ENCODE results near the gene ADIG. TPM values are rescaled to one million over a fixed set of nuclear protein-coding genes. Genes with fewer than 3 reads are reported as not detected.

The ADIG gene
- total and polyA plus RNA-seq, 2 of the 8 experiments (the other 6 are each of a cell fraction or from before 2014, with no cell fraction given), result not detected

DNA sequence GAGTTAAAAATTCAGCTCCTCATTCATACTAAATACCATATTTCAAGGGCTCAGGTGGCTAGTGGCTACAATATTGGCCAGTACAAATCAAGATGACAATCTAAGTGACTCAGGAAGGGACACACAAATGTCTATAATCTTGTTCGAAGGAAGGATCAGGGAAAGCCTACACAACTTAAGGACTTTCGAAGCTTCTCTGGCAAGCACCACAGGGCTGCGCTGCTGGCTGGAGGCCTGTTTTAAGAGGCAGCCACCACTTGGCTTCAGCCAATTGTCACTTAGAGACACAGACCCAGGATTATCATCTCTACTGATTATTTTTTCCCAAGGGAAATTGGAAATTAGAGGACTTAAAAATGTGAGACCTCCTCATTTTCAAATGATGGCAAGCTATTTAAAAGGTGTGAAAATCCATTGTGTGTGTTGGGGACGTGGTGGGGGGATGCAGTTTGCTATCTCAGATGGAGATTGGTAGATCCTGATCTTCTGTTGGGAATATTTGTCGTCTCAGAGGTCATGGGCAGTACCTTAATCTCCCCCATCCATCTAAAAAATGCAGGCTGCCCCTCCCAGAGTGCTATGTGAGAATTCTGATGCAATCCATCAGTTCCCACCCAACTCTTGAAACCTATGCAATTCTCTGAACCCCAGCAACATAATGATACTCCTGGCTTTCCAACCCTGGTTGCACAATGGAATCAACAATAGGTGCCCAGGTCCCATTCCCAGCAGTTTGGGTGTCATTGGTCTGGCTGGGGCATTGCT lies 31.9 kb downstream of the ADIG start:
- Histone ChIP-seq H2BK12ac (ENCODE audit: low read depth, low read length) (no peak overlapping the region), H3K79me2 (ENCODE audit: control insufficient read depth in 1 of 2, insufficient read depth in 2 of 2, low read length in 2 of 2) (no peaks in the 10 kb centered on the region), H3K18ac (ENCODE audit: extremely low read depth, low read length) (no peak overlapping the region), H2BK15ac (ENCODE audit: low read length) (no peak overlapping the region), H3K56ac (replicated peaks; ENCODE audit: insufficient read length, low read depth, low read length) (no peak overlapping the region), H3K4me3 (ENCODE audit: extremely low read depth in 1 of 4, insufficient read depth in 2 of 4, low read depth in 3 of 4, low read length in 4 of 4) (no peak overlapping the region), H4K5ac (ENCODE audit: insufficient read length, low read depth, low read length) (no peak overlapping the region), H3K4me1 (replicated peaks in 1 of 4; ENCODE audit: control insufficient read depth in 3 of 4, insufficient read depth in 4 of 4, low read length in 3 of 4) (peaks cover 0 to 6% (median 3%) of the 10 kb centered on the region in 4 experiments; a peak in 4 of 7 replicates), H3K79me1 (ENCODE audit: low read depth, low read length) (no peaks in the 10 kb centered on the region), H4K8ac (ENCODE audit: extremely low read depth, insufficient read depth, low read length) (no peak overlapping the region), H2BK20ac (ENCODE audit: low read length) (no peak overlapping the region), H3K14ac (ENCODE audit: insufficient read length) (no peak overlapping the region), H4K91ac (replicated peaks; ENCODE audit: insufficient read length, low read length) (no peak overlapping the region), H3K27me3 (replicated peaks in 1 of 4; ENCODE audit: control insufficient read depth in 3 of 4, extremely low read depth in 1 of 4, insufficient read depth in 3 of 4, low read length in 3 of 4) (no peaks in the 10 kb centered on the region), H3K9ac (replicated peaks in 1 of 4; ENCODE audit: extremely low read depth in 1 of 4, low read depth in 3 of 4, low read length in 3 of 4) (no peak overlapping the region), H3K23me2 (ENCODE audit: low read depth, low read length) (no peaks in the 10 kb centered on the region), H2BK120ac (replicated peaks; ENCODE audit: low read depth, low read length) (no peak overlapping the region), H3K4me2 (ENCODE audit: insufficient read depth in 1 of 2, low read depth in 2 of 2, low read length in 2 of 2) (no peak overlapping the region), H3K4ac (replicated peaks; ENCODE audit: insufficient read length, low read depth, low read length) (no peak overlapping the region), H3K27ac (ENCODE audit: low read depth, low read length) (no peak overlapping the region), H3K9me3 (ENCODE audit: insufficient read depth in 2 of 2, low read depth in 1 of 2, low read length in 1 of 2) (no peaks in the 10 kb centered on the region), H3K36me3 (ENCODE audit: control insufficient read depth in 2 of 4, insufficient read depth in 4 of 4, low read length in 3 of 4) (no peaks in the 10 kb centered on the region), H2AFZ (ENCODE audit: low read length) (no peak overlapping the region), H4K20me1 (replicated peaks in 1 of 2; ENCODE audit: control insufficient read depth in 1 of 2, insufficient read depth in 2 of 2, low read length in 2 of 2) (no peaks in the 10 kb centered on the region), H3K23ac (ENCODE audit: insufficient read length) (no peak overlapping the region), H2AK5ac (ENCODE audit: low read depth, low read length) (no peak overlapping the region), H2BK5ac (ENCODE audit: low read depth, low read length) (no peak overlapping the region)
- ChIA-PET CTCF (ENCODE audit: partially characterized antibody) (interaction anchor here (1.0 to 1.2 kb wide), 2 partner anchors 9 to 24 kb away, joined by 4 to 5 read pairs; no protein-coding TSS in a partner anchor), POLR2A (ENCODE audit: partially characterized antibody) (interaction anchor here (1.0 to 1.6 kb wide), 2 partner anchors 34 to 178 kb away, joined by 3 to 4 read pairs; partner anchors contain the start of gene SNHG17)
- 83% methylated on average over 5 of the region's 5 CpGs; no CpG with 5 or more reads in 1 of the 2 experiments for WGBS, 2 experiments (ENCODE audit: extremely low coverage in 1 of 2, insufficient coverage in 1 of 2, insufficient read length in 1 of 2, insufficient replicate concordance in 2 of 2, low coverage in 1 of 2, low lambda C conversion rate in 2 of 2, missing lambda C conversion rate in 1 of 2)
- no peak for DNase-seq (ENCODE audit: low read depth in 1 of 2, low spot score in 2 of 2)
- FAIRE-seq, result no peak
- TF ChIP-seq SIRT6 (IDR thresholded peaks at IDR 0.05; ENCODE audit: low read length) (no peak), HDAC2 (IDR thresholded peaks at IDR 0.05; ENCODE audit: borderline replicate concordance in 1 of 2, low read depth in 2 of 2, low read length in 2 of 2) (no peak), EZH2 (IDR thresholded peaks at IDR 0.05; ENCODE audit: low read depth, low read length, severe bottlenecking) (no peak)
